Lower leg skin (tissue), 3 donors: ENCODE results near the gene OR52N2.

Source experiments
- CTCF ChIP-seq, 3 donors: fragments of 450-650 bp; IDR thresholded peaks; one replicate each; pipeline ENCODE4 v1.5.1; 2016; ENCODE audit warnings: antibody characterized with exemption in 3 of 3, mild to moderate bottlenecking in 3 of 3, moderate library complexity in 2 of 3
- POLR2A ChIP-seq, 2 donors: fragments of 450-650 bp; IDR thresholded peaks; one replicate each; pipeline ENCODE4 v1.6.1; 2016 to 2017; ENCODE audit warnings: antibody characterized with exemption in 2 of 2, mild to moderate bottlenecking in 1 of 2, moderate library complexity in 1 of 2

- TF ChIP-seq CTCF (IDR thresholded peaks at IDR 0.05), result no peak
- TF ChIP-seq POLR2A (IDR thresholded peaks at IDR 0.05), result no peak
Measured at GRCh38 chr11:5803982-5804381, 4.7 kb upstream of the OR52N2 start.
